CD14-positive monocyte (primary cell): ENCODE measurements around the gene RHBDL1. TPM values are rescaled to one million over a fixed set of nuclear protein-coding genes. Genes with fewer than 3 reads are reported as not detected.

Experiments used
- DNase-seq, 3 donors: peaks; one replicate each; pipeline ENCODE4 v3.0.0-alpha.2; 2011 to 2022
- H2AFZ ChIP-seq: 2 replicates; pipeline ENCODE4 v1.6.0; 2012; ENCODE audit warnings: mild to moderate bottlenecking, low read depth, low read length, inconsistent platforms; ENCODE audit not compliant: insufficient read depth, poor library complexity, severe bottlenecking
- H3K27ac ChIP-seq, 2 donors: 1 replicate in 1 of 2; 2 replicates in 1 of 2; pipeline ENCODE4 v1.5.1; 2012 to 2013; ENCODE audit warnings: low read length in 2 of 2, control low read depth in 1 of 2, inconsistent platforms in 1 of 2, low read depth in 1 of 2, mild to moderate bottlenecking in 1 of 2
- H3K27me3 ChIP-seq, 2 donors: one replicate each; pipeline versions ENCODE4 v1.6.0 to v1.6.1; 2011 to 2013; ENCODE audit warnings: low read length in 2 of 2; ENCODE audit not compliant: control insufficient read depth in 2 of 2, insufficient read depth in 2 of 2
- H3K36me3 ChIP-seq, 2 donors: replicated peaks in 1 of 2; 1 replicate in 1 of 2; 2 replicates in 1 of 2; pipeline versions ENCODE4 v1.5.1 to v1.6.1; 2012 to 2013; ENCODE audit warnings: low read length in 2 of 2, control low read depth in 1 of 2, inconsistent platforms in 1 of 2, mild to moderate bottlenecking in 1 of 2; ENCODE audit not compliant: insufficient read depth in 2 of 2, control insufficient read depth in 1 of 2
- H3K4me1 ChIP-seq, 2 donors: 1 replicate in 1 of 2; 2 replicates in 1 of 2; pipeline versions ENCODE4 v1.5.1 to v1.6.1; 2012 to 2013; ENCODE audit warnings: low read length in 2 of 2, control low read depth in 1 of 2, inconsistent platforms in 1 of 2, mild to moderate bottlenecking in 1 of 2, moderate library complexity in 1 of 2; ENCODE audit not compliant: insufficient read depth in 2 of 2, control insufficient read depth in 1 of 2
- H3K4me2 ChIP-seq: replicated peaks from 2 replicates; pipeline ENCODE3; 2012; ENCODE audit warnings: low read length, moderate library complexity, mild to moderate bottlenecking; ENCODE audit not compliant: poor library complexity, severe bottlenecking; ENCODE audit errors: extremely low read depth
- H3K4me3 ChIP-seq, 3 experiments: fragments of 200-600 bp in 1 of 3; sonication (generic) in 1 of 3; replicated peaks in 1 of 3; 1 replicate in 2 of 3; 2 replicates in 1 of 3; pipeline ENCODE4 v1.5.1; 2011 to 2013; ENCODE audit warnings: low read length in 3 of 3, mild to moderate bottlenecking in 3 of 3, control low read depth in 2 of 3, low read depth in 2 of 3, inconsistent platforms in 1 of 3, moderate library complexity in 1 of 3
- H3K79me2 ChIP-seq: 2 replicates; pipeline ENCODE4 v1.6.0; 2012; ENCODE audit warnings: mild to moderate bottlenecking, control low read depth, inconsistent platforms, low read length, moderate library complexity; ENCODE audit not compliant: insufficient read depth
- H3K9ac ChIP-seq: 2 replicates; pipeline ENCODE4 v1.6.0; 2017; ENCODE audit warnings: low read length, mild to moderate bottlenecking; ENCODE audit not compliant: insufficient read depth, poor library complexity, severe bottlenecking
- H3K9me3 ChIP-seq, 2 donors: replicated peaks in 1 of 2; 1 replicate in 1 of 2; 2 replicates in 1 of 2; pipeline versions ENCODE4 v1.5.1 to v1.6.1; 2012 to 2013; ENCODE audit warnings: low read length in 2 of 2, control low read depth in 1 of 2; ENCODE audit not compliant: control insufficient read depth in 1 of 2, insufficient read depth in 1 of 2
- H4K20me1 ChIP-seq: 2 replicates; pipeline ENCODE4 v1.6.0; 2012; ENCODE audit warnings: mild to moderate bottlenecking, low read length, control low read depth, moderate library complexity; ENCODE audit not compliant: insufficient read depth
- H3K27ac Mint-ChIP-seq, 7 donors: one replicate each; pipeline ENCODE4 v1.8.0; 2020; ENCODE audit warnings: mild to moderate bottlenecking in 7 of 7, mixed read lengths in 7 of 7, moderate library complexity in 6 of 7, inconsistent platforms in 2 of 7
- H3K27me3 Mint-ChIP-seq, 3 donors: one replicate each; pipeline ENCODE4 v1.8.0; 2021 to 2022; ENCODE audit warnings: low read depth in 3 of 3, mild to moderate bottlenecking in 3 of 3, mixed read lengths in 3 of 3, moderate library complexity in 3 of 3, inconsistent platforms in 1 of 3
- H3K36me3 Mint-ChIP-seq, 2 donors: one replicate each; pipeline ENCODE4 v1.8.0; 2020; ENCODE audit warnings: mixed read lengths in 2 of 2, inconsistent platforms in 1 of 2, mild to moderate bottlenecking in 1 of 2
- H3K4me1 Mint-ChIP-seq: one replicate; pipeline ENCODE4 v1.8.0; 2020; ENCODE audit warnings: mild to moderate bottlenecking, mixed read lengths
- H3K4me3 Mint-ChIP-seq, 2 donors: one replicate each; pipeline ENCODE4 v1.8.0; 2020; ENCODE audit warnings: mild to moderate bottlenecking in 2 of 2, mixed read lengths in 2 of 2, moderate library complexity in 1 of 2
- H3K9me3 Mint-ChIP-seq, 7 donors: one replicate each; pipeline ENCODE4 v1.8.0; 2020 to 2022; ENCODE audit warnings: mixed read lengths in 7 of 7, mild to moderate bottlenecking in 6 of 7, moderate library complexity in 6 of 7, inconsistent platforms in 2 of 7
- WGBS: methylation state at CpG from one replicate; pipeline ENCODE4 v1.1.5; 2013; ENCODE audit warnings: missing lambda C conversion rate; ENCODE audit not compliant: insufficient coverage; 5-methylcytosine and 5-hydroxymethylcytosine counted together
- intact Hi-C, 2 donors: fragments of 100-400 bp; cut with micrococcal nuclease; formaldehyde crosslinking; loops; one replicate each; pipeline versions ENCODE4 v1.15.0 to v1.15.1; 2023
- polyA plus RNA-seq, 3 donors: library from polyadenylated mRNA; depleted of rRNA in 1 of 3; unstranded in 2 of 3; stranded (reverse) in 1 of 3; fragments of 300-500 nt in 2 of 3; fragments of >200 nt in 1 of 3; fragmentation: Illumina TruSeq in 2 of 3; gene quantifications; 1 replicate in 2 of 3; 2 replicates in 1 of 3; pipeline ENCODE4 v1.2.3, GENCODE V29; 2012 to 2021
- TF ChIP-seq, protein P1 (sequence below): fragments of 200-600 bp; IDR thresholded peaks from one replicate; pipeline ENCODE4 v1.8.0; 2022; ENCODE audit warnings: antibody characterized with exemption, mild to moderate bottlenecking

RHBDL1 gene
- polyA plus RNA-seq, 3 donors, result 1.3 TPM; not detected in 2

DNA sequence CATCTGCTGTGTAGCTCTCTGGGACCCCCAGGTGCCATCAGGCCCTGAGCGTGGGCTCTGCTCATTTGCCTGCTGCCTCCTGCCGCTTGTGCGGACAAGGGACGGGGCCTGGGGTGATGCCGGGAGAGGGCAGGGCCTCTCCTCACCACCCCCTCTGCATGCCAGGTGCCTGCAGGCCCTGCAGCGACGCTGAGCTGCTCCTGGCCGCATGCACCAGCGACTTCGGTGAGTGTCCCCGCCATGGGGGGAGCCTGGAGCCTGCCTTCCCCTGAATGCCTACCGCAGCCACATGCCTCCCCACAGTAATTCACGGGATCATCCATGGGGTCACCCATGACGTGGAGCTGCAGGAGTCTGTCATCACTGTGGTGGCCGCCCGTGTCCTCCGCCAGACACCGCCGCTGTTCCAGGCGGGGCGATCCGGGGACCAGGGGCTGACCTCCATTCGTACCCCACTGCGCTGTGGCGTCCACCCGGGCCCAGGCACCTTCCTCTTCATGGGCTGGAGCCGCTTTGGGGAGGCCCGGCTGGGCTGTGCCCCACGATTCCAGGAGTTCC is 41.4 kb downstream of the RHBDL1 start:
- TF ChIP-seq, protein P1, sequence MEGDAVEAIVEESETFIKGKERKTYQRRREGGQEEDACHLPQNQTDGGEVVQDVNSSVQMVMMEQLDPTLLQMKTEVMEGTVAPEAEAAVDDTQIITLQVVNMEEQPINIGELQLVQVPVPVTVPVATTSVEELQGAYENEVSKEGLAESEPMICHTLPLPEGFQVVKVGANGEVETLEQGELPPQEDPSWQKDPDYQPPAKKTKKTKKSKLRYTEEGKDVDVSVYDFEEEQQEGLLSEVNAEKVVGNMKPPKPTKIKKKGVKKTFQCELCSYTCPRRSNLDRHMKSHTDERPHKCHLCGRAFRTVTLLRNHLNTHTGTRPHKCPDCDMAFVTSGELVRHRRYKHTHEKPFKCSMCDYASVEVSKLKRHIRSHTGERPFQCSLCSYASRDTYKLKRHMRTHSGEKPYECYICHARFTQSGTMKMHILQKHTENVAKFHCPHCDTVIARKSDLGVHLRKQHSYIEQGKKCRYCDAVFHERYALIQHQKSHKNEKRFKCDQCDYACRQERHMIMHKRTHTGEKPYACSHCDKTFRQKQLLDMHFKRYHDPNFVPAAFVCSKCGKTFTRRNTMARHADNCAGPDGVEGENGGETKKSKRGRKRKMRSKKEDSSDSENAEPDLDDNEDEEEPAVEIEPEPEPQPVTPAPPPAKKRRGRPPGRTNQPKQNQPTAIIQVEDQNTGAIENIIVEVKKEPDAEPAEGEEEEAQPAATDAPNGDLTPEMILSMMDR, result no peak
- Histone ChIP-seq H3K9ac (no peak overlapping the region), H3K4me2 (no peak overlapping the region), H3K4me3 (no peak overlapping the region), H3K4me1 (peaks cover 28 to 44% of the 10 kb centered on the region in 2 donors), H2AFZ (no peak overlapping the region), H3K27me3 (peaks cover 11 to 68% of the 10 kb centered on the region in 2 donors), H4K20me1 (peaks cover 5% of the 10 kb centered on the region), H3K27ac (no peak overlapping the region), H3K79me2 (no peaks in the 10 kb centered on the region), H3K36me3 (no peaks in the 10 kb centered on the region), H3K9me3 (peaks cover 4 to 9% of the 10 kb centered on the region in 2 donors)
- intact Hi-C loops, result no loop called here
- peaks cover 0 to 3% of the 10 kb centered on the region in 2 donors for H3K36me3 Mint-ChIP-seq
- H3K4me1 Mint-ChIP-seq, result peaks cover 17% of the 10 kb centered on the region
- 95% methylated on average over 29 of the region's 29 CpGs for WGBS
- H3K4me3 Mint-ChIP-seq, result peak overlapping the region; percentile 64 to 83
- DNase-seq, result no peak
- peaks cover 47 to 73% (median 56%) of the 10 kb centered on the region in 3 donors for H3K27me3 Mint-ChIP-seq
- no peak overlapping the region for H3K27ac Mint-ChIP-seq
- peaks cover 0 to 7% (median 0%) of the 10 kb centered on the region in 7 donors for H3K9me3 Mint-ChIP-seq

DNA sequence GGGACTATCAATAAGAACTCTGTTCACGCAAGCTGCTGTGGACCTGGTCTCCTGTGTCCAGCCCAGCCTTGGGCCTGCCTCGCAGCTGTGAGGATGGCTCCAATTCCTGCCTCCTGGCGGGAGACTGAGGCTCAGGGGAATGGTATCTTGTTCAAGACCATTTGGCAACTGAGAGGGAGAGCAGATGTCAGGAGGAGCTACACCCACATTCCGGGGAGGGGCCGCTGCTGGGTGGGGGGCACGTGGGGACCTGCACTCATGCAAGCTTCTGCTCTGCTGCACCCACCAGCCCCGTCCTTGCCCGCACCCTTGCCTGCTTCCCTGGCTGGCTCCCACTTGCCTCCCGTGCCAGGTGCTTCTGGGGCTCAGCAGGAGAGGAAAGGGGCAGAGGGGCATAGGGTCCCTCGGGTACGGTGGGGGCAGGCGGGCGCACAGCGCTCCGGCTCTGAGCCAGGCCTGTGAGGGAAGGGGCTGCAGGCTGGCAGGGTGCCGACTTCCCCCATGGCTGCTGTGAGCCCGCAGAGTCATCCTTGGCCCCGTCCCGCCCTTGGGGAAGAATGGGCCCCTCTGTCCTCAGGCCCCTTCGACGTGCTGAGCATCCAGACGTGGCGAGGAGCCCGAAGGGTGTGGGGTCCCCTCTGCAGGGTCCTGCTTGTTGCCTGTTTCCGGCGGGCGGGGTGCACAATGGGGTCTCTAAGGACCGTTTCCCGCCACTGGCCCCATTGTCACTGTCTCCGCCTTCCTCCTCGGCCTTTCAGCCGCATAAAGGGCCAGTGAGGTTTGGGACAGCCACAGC is 42.2 kb downstream of the RHBDL1 start:
- Mint-ChIP-seq H3K9me3 (peaks cover 0 to 7% (median 0%) of the 10 kb centered on the region in 7 donors), H3K4me3 (peak overlapping the region in 1 of 2 donors; percentile 35), H3K27me3 (peaks cover 47 to 69% (median 52%) of the 10 kb centered on the region in 3 donors), H3K27ac (no peak overlapping the region), H3K36me3 (peaks cover 2 to 3% of the 10 kb centered on the region in 2 donors), H3K4me1 (peaks cover 19% of the 10 kb centered on the region)
- Histone ChIP-seq H2AFZ (no peak overlapping the region), H3K9me3 (peaks cover 4 to 9% of the 10 kb centered on the region in 2 donors), H4K20me1 (peaks cover 13% of the 10 kb centered on the region), H3K4me1 (peaks cover 32 to 48% of the 10 kb centered on the region in 2 donors), H3K36me3 (no peaks in the 10 kb centered on the region), H3K27ac (no peak overlapping the region), H3K4me2 (no peak overlapping the region), H3K4me3 (no peak overlapping the region), H3K27me3 (peaks cover 11 to 62% of the 10 kb centered on the region in 2 donors), H3K9ac (no peak overlapping the region), H3K79me2 (no peaks in the 10 kb centered on the region)
- DNase-seq, result no peak
- intact Hi-C loops, result no loop called here
- WGBS, result 78% methylated on average over 28 of the region's 32 CpGs
- TF ChIP-seq, protein P1, result no peak
